Ishikawa (cell line): ENCODE measurements around the gene LRRC49.

Experiments used
- CREB1 ChIP-seq: IDR thresholded peaks from 2 replicates; pipeline ENCODE4 v1.6.1; 2012; ENCODE audit warnings: low read depth
- EP300 ChIP-seq: IDR thresholded peaks from 2 replicates; pipeline ENCODE4 v1.6.1; 2012; ENCODE audit warnings: borderline replicate concordance
- FOXM1 ChIP-seq: IDR thresholded peaks from 2 replicates; pipeline ENCODE4 v1.6.1; 2012; ENCODE audit warnings: low read depth, borderline replicate concordance
- NFIC ChIP-seq: IDR thresholded peaks from 2 replicates; pipeline ENCODE4 v1.6.1; 2012
- RAD21 ChIP-seq: IDR thresholded peaks from 2 replicates; pipeline ENCODE4 v1.6.1; 2012; ENCODE audit warnings: low read depth
- TAF1 ChIP-seq: IDR thresholded peaks from 2 replicates; pipeline ENCODE4 v1.6.1; 2012; ENCODE audit warnings: low read depth, mild to moderate bottlenecking
- TEAD4 ChIP-seq: IDR thresholded peaks from 2 replicates; pipeline ENCODE4 v1.6.1; 2012
- YY1 ChIP-seq: IDR thresholded peaks from 2 replicates; pipeline ENCODE4 v1.6.1; 2012; ENCODE audit warnings: low read depth
- ZBTB7A ChIP-seq: IDR thresholded peaks from 2 replicates; pipeline ENCODE4 v1.6.1; 2012; ENCODE audit warnings: low read depth
- TF ChIP-seq, protein P1 (sequence below): IDR thresholded peaks from 2 replicates; pipeline ENCODE4 v1.6.1; 2012
- TF ChIP-seq, protein P2 (sequence below): IDR thresholded peaks from 2 replicates; pipeline ENCODE4 v1.6.1; 2012
- TF ChIP-seq, protein P3 (sequence below): IDR thresholded peaks from 2 replicates; pipeline ENCODE4 v1.6.1; 2012; ENCODE audit warnings: low read depth, mild to moderate bottlenecking

DNA sequence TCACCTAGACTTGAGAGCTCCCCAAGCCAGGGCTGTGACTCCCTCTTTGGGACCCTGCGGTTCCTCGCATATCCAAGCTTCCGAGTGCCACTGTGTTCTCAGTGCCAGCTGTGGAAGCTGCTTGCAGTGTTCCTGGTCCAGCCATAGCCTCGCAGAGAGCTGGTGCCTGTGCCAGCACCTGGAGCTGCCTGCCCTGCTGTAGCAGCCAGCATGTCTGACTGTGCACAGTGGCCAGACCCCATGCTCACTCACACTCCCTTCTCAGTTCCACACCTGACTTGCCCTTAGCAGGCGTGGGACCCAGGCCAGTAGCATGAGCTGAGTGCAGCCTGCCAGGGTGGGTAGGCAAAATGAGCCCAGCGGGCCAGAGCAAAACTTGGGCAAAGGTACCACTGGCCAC lies 25.3 kb downstream of the LRRC49 start:
- TF ChIP-seq, protein P1, sequence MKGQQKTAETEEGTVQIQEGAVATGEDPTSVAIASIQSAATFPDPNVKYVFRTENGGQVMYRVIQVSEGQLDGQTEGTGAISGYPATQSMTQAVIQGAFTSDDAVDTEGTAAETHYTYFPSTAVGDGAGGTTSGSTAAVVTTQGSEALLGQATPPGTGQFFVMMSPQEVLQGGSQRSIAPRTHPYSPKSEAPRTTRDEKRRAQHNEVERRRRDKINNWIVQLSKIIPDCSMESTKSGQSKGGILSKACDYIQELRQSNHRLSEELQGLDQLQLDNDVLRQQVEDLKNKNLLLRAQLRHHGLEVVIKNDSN, result no peak
- TF ChIP-seq RAD21 (no peak), EP300 (no peak), FOXM1 (no peak), TAF1 (no peak), CREB1 (no peak), NFIC (no peak), YY1 (no peak), TEAD4 (no peak), ZBTB7A (no peak)
- TF ChIP-seq, protein P2, sequence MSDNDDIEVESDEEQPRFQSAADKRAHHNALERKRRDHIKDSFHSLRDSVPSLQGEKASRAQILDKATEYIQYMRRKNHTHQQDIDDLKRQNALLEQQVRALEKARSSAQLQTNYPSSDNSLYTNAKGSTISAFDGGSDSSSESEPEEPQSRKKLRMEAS, result no peak
- TF ChIP-seq, protein P3, sequence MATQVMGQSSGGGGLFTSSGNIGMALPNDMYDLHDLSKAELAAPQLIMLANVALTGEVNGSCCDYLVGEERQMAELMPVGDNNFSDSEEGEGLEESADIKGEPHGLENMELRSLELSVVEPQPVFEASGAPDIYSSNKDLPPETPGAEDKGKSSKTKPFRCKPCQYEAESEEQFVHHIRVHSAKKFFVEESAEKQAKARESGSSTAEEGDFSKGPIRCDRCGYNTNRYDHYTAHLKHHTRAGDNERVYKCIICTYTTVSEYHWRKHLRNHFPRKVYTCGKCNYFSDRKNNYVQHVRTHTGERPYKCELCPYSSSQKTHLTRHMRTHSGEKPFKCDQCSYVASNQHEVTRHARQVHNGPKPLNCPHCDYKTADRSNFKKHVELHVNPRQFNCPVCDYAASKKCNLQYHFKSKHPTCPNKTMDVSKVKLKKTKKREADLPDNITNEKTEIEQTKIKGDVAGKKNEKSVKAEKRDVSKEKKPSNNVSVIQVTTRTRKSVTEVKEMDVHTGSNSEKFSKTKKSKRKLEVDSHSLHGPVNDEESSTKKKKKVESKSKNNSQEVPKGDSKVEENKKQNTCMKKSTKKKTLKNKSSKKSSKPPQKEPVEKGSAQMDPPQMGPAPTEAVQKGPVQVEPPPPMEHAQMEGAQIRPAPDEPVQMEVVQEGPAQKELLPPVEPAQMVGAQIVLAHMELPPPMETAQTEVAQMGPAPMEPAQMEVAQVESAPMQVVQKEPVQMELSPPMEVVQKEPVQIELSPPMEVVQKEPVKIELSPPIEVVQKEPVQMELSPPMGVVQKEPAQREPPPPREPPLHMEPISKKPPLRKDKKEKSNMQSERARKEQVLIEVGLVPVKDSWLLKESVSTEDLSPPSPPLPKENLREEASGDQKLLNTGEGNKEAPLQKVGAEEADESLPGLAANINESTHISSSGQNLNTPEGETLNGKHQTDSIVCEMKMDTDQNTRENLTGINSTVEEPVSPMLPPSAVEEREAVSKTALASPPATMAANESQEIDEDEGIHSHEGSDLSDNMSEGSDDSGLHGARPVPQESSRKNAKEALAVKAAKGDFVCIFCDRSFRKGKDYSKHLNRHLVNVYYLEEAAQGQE, result no peak
